Hepatocyte (in vitro differentiated cells): ENCODE data around the gene NCF4.

Source experiments
- EZH2 ChIP-seq: fragments of 200-600 bp; sonication (generic); IDR thresholded peaks from 2 replicates; pipeline ENCODE4 v1.6.1; 2016; ENCODE audit warnings: antibody characterized with exemption, mild to moderate bottlenecking, borderline replicate concordance
- EZH2phosphoT487 ChIP-seq: fragments of 200-600 bp; sonication (generic); IDR thresholded peaks from one replicate; pipeline ENCODE4 v1.6.1; 2018; ENCODE audit warnings: antibody characterized with exemption, mild to moderate bottlenecking, low read depth, moderate library complexity; ENCODE audit not compliant: unreplicated experiment, severe bottlenecking
- TF ChIP-seq, protein P1 (sequence below): fragments of 200-600 bp; sonication (generic); IDR thresholded peaks from 2 replicates; pipeline ENCODE4 v1.5.1; 2016; ENCODE audit warnings: antibody characterized with exemption, mild to moderate bottlenecking; ENCODE audit not compliant: poor library complexity

DNA sequence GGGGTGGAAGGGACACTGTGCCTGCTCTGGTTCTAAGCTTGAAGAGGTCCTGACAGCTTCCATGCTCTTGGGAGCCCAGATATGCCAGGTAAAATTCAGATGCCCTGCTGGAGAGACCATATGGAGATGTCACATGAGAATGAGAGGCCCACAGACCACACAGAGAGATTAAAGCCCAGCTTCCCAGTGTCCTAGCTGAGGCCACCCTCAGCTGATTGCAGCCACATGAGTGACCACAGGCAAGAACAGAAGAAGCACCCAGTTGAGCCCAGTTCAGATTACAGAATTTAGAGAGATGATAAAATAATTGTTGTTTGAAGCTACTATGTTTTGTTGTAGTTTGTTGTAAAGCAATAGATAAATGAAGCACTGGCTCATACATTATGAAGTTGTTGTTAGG lies 29.6 kb upstream of the NCF4 start:
- TF ChIP-seq, protein P1, sequence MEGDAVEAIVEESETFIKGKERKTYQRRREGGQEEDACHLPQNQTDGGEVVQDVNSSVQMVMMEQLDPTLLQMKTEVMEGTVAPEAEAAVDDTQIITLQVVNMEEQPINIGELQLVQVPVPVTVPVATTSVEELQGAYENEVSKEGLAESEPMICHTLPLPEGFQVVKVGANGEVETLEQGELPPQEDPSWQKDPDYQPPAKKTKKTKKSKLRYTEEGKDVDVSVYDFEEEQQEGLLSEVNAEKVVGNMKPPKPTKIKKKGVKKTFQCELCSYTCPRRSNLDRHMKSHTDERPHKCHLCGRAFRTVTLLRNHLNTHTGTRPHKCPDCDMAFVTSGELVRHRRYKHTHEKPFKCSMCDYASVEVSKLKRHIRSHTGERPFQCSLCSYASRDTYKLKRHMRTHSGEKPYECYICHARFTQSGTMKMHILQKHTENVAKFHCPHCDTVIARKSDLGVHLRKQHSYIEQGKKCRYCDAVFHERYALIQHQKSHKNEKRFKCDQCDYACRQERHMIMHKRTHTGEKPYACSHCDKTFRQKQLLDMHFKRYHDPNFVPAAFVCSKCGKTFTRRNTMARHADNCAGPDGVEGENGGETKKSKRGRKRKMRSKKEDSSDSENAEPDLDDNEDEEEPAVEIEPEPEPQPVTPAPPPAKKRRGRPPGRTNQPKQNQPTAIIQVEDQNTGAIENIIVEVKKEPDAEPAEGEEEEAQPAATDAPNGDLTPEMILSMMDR, result no peak
- TF ChIP-seq EZH2phosphoT487, result no peak
- TF ChIP-seq EZH2, result no peak
